HG03097 (cell line): ENCODE data around the gene GPBAR1.
"Not testable (repeated sequence)": the region's sequence is repeated elsewhere in the genome, so short reads cannot be mapped to it uniquely, and the experiment has no call there.

ENCODE experiments used
- ATAC-seq: cut with Tn5 transposase; IDR thresholded peaks from one replicate; pipeline ENCODE4 v1.9.1; 2021; ENCODE audit not compliant: unreplicated experiment, low FRiP score

GPBAR1 gene

DNA sequence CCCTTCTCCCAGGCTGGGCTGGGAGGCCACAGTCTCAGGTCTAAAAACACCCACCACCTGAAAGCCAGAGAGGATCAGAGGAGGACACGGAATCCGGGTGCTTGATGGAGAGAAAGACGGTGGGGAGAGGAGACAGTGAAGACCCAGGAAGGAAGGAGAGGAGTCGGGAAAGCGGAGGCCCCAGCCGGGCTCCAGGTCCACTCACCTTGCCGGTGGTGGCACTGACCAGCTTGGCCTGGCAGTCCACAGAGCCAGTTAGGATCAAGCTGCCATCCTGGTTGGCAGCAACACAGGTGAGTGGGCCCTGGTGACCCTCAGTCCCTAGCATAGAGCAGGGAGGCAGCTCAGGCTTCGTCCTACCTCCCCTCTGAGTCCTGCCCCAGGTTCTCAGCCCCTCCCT is 4.8 kb downstream of the GPBAR1 start:
- ATAC-seq = no peak

DNA sequence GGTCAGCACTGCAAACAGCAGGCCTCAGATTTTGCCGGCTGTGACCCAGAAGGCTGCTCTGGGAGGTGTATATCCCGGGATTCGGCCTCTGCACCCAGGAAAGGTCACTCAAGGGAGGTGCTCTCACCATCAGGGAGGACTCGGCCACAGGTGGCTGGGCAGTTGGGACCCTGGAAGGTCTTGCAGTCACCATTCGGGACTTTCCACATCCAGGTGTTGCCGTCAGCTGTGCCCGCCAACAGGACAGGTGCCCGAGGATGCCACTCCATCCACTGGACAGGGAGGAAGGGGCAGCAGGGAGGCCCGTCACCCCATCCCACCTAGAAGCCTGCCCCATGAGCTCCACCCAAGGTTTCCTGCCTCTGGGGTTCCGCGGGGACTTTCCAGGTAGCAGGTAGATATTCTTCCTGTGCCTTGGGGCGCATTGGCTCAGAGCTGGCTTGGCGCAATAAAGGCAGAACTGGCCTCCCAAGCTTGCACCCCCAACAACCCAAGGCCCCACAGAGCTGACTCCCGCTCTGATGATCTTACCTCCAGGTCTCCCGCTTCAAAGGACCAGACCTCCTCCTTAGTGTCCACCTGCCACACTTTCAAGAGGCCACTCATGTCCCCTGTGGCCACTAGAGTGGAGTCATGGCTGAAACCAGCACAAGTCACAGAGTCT is 5.6 kb downstream of the GPBAR1 start:
- no peak for ATAC-seq

DNA sequence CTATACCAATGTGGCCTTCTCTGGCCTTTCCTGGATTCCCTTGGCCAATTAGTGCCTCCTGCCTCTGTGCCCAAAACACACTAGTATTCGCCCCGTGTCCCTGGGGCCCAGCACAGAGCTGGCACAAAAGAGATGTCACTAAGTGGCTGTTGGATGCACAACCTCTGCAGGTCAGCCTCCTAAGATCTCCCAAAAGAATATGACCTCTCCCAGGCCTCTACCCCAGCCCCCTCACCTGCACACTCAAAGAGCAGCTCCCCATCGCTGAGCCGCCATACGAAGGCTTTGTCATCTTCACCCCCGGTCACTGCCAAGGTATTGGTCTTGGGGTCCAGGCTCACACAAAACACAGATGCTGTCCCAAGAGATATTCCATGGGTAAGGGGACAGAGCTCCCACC is 6.4 kb downstream of the GPBAR1 start:
- no peak for ATAC-seq

DNA sequence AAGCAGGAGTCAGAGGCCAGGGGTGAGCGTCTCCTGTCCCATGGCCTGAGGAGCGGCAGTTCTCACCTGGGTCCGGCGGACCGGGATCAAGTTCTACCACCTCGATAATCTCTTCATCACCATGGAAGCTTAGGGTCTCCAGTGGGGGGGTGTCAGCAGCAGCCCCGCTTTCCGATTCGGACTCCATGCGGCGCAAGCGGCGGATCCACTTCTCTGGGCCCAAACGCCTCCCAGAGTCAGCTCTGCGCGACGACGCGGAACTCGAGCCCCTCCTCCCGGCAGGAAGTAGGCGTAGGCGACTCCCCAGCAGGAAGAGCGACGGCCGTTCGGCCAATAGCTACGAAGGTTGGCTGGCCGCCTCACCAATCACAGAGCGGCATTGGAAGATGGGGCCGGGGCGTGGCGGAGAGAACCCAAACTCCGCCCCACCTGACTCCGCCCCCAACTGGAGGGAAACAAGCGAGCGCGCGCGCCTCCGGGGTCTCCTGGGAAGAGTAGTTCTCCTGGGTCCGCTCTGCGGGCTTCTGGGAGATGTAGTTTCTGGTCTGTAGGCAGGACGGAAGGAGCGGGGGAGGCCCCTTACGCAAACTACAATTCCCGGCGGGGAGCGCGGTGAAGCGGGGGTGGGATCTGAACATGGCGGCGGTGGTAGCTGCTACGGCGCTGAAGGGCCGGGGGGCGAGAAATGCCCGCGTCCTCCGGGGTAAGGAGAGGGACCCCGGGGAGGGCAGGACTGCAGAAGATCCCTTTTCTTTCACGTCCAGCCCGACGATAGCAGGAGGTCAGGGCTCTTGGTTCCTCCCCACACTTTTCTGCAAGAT is 9.3 kb downstream of the GPBAR1 start, which contains the start of the genes AAMP and PNKD:
Gene AAMP (minus strand): TSS at position 238 of the 821 bp plus-strand sequence. CDS start 51 bp downstream, at position 187.
Gene PNKD (plus strand): TSS at position 620 of the 821 bp plus-strand sequence. CDS start 17 bp downstream, at position 637.
- ATAC-seq = peak; percentile 84

DNA sequence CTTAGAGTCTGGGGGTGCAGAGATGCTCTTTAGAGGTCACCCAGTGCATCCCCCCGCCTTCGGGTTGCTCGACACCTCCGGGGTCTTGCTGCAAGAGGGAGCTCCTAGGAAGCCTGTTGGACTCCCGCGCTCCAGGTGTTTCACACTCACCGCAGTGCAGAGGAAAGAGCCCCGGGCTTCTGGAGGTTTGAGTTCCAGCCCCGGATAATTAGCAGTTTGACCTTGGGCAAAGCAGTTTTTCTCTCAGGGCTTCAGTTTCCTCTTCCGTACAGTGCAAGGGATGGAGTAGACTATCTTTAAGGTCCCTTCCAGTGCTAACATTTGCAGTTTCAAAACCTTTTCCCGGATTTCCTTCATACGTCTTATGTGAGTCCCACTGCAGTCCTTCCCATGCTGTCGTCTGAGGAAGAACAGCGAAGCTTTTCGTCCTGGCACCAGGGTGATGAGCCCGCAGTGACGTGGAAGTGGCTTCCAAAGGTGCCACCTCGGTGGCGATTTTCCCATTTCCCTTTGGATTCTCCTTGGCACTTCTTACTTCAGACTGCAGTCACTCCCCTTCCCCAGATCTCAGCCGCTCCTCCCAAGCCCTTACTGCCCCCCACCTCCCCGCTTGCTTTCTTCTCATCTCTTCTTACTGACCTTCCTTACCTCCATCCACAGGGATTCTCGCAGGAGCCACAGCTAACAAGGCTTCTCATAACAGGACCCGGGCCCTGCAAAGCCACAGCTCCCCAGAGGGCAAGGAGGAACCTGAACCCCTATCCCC is 10.1 kb downstream of the GPBAR1 start:
- no peak for ATAC-seq

DNA sequence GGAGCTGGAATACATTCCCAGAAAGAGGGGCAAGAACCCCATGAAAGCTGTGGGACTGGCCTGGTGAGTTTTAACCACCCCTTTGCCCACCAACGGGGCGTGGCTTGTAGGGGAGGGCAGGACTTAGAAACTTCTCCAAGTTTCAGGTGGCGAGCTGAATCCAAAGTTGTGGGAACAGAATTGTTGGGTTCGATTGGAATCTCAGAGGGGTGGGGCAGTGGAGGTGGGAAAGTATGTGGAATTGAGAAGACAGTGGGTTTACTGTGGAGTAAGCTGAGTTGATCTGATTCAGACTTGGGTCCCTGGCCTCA is 10.6 kb downstream of the GPBAR1 start:
- no peak for ATAC-seq

DNA sequence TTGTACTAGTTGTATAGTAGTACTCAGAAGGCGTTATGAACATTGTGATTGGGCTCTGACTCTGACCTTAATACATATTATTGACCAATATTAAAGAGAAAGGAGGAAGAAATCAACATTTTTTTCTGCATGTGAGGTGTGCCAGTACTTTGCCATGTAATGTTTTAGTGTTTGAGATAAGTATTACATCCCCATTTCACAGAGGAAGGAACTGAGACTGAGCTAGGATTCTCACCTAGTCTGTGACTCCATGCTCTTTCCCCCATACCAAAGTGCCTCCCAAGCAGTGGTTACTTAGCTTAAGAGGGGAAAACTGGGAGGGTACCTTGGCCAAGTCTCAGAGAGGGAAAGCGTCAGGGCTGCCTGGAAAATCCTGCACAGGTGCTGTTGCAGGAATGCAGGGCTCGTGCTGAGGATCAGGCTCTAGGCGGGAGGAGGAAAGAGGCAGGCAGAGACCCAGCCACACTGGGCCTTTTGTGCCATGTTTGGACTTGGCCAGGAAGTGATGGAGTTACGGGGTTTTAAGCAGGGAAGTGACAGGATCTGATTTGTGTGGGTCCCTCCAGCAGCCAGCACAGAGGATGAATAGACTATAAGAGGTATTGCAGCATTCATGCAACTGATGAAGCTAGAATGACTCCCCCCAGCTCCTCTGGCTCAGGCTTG is 11.2 kb downstream of the GPBAR1 start:
- ATAC-seq = no peak

DNA sequence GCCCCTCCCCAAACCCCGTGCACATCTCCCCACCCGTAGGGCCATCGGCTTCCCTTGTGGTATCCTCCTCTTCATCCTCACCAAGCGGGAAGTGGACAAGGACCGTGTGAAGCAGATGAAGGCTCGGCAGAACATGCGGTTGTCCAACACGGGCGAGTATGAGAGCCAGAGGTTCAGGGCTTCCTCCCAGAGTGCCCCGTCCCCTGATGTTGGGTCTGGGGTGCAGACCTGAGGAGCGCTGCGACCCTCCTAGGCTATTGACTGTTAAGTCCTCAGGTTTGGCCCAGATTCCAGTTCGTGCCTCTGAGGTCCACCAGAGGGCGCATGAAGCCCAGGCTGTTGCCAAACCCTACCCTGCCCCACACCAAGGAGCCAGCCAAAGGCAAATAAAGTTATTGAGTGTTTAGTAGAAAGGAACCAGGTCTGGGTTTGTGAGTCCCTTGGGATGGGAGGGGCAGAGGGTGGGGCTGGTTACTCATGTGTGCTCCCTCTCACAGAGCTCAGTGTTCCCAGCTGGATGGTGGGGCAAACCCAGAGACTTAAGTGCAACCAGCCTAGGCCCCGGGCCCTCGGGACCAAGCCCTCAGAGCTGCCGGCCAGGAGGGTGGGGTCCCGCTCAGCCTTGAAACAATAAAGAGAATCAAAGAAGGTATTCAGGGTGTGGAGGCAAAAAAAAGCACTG is 11.9 kb downstream of the GPBAR1 start:
- ATAC-seq = peak; percentile 25

DNA sequence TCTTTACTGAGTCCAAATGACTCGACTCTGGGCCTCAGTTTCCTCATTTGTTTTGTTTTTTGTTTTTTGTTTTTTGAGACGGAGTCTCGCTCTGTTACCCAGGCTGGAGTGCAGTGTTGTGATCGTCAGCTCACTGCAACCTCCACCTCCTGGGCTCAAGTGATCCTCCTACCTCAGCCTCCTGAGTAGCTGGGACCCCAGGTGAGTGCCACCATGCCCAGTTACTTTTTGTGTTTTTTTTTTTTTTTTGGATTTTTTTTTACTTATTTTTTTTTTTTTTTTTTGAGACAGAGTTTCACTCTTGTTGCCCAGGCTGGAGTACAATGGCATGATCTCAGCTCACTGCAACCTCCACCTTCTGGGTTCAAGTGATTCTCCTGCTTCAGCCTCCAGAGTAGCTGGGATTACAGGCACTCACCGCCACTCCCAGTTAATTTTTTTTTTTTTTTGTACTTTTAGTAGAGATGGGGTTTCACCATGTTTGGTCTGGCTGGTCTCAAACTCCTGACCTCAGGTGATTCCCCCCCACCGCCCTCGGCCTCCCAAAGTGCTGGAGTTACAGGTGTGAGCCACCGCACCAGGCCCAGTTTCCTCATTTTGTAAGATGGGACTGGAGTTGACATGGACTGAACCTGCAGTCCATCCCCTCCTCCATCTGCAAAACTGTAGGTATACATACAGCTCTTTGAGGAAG is 12.5 kb downstream of the GPBAR1 start:
- ATAC-seq = not testable (repeated sequence)

DNA sequence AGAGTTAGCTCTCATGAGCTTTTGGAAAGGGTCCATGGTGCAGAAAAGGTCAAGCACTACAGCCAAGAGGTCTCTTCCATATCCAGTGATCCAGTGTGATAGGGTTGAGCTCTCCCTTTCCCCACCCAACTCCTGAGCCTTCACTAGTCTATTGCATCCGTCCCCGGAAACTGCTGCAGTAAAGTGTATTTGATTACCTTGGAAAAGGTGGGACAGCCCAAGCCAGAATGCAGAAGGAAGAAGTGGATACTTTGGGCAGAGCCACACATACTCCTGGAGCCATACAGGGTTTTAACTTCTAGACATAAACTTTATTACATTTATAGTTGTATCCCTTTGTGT is 13.1 kb downstream of the GPBAR1 start:
- ATAC-seq = no peak

DNA sequence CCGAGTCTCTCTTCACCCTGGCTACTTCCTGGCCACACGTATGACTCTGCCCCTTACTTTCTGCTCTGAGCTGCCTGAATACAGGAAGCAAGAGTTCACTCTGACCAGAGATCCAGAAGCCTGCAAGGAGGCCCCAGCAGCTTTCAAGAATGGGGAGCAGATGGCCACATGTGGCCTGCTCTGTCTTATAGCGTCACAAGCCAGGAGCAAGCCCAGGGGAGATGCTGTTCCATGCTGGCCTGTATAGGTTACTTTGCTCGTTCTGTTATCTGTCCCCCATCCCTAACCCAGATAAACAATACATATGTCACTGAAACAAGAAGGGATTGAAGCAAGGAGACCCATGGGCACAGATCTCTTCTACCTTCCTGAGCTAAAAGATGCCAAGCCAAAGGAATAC is 13.8 kb downstream of the GPBAR1 start:
- no peak for ATAC-seq

DNA sequence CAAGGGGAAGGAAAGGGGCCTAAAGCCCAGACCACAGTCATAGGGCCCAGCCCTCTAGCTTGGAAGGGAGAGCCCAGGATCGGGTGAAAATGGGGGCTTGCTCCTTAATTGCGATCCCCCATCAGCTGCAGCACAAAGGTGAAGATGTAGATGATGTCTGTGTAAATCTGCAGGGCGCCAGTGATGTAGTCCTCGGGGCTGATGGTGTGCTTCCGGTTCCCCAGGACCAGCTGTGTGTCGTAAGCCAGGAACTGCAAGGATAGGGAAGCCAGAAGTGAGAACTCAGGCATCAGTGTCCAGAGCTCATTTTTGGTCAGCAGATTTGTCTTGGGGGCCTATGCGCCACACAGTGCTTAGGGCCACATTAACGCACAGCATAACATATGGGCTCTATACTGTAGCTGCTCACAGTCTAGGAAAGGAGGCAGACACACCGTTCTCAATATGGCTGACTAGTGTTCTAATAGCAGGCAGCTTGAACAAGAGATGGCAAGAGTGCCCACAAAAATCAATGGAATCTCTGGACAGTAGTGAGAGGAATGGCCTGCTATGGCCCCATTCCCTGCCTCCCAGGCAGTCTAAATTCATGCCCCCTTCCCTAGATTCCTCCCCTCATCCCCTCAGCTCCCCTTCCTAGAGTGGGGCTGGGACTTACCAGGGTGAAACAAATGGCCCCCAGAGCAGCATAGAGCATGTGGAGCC is 14.7 kb downstream of the GPBAR1 start:
- ATAC-seq = no peak

DNA sequence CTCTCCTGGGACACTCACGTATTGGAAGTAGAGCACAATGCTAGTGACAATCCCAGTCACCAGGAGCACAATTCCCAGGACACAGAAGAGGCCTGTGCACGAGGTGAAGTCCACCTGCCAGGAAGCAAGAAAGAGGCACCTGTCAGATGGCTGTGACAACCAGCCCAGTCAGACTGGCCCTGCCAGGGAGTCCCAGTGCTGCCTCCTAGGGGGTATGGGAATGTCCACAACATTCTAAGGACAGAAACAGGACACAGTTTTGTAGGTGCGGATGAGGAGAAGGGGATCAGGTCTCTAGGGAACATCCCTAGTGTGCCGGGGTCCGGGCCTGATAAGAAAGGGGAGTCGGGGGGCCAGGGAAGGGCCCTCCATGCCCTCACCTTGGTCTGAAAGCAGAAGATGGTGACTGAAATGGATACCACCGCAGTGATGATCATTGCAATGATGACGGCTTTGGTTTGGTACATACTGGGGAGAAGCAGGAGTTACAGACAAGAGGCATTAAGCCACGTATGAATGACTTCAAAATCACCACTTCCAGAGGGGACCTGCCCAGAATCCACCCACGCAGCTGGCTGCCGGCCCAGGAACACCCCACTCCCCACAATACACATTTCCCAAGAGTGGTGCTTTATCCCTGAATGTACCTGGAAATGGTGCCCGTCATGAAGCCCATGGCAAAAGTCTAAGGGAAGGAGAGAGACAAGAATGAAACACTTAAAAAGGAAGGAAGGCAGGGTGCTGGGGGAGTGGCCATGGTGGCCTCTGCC is 16.4 kb downstream of the GPBAR1 start:
- no peak for ATAC-seq

DNA sequence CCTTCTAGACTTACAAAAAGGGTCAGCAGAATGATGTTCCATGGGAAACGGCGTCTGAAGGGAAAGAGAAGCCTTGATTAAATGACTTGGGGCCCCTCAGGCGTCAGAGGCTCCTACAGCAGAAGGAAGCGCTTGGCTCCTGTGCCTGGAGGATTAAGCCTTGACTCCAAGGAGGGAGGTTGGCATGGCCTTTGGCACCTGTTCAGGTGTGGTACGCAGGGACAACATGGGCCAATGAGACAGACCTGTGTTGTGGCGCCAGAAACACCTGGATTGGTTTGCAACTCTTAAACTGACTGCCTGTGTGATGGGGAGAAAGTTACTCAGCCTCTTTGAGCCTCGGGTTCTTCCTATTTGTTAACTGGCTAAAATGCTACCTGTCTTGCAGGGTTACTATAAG is 17.1 kb downstream of the GPBAR1 start:
- no peak for ATAC-seq

DNA sequence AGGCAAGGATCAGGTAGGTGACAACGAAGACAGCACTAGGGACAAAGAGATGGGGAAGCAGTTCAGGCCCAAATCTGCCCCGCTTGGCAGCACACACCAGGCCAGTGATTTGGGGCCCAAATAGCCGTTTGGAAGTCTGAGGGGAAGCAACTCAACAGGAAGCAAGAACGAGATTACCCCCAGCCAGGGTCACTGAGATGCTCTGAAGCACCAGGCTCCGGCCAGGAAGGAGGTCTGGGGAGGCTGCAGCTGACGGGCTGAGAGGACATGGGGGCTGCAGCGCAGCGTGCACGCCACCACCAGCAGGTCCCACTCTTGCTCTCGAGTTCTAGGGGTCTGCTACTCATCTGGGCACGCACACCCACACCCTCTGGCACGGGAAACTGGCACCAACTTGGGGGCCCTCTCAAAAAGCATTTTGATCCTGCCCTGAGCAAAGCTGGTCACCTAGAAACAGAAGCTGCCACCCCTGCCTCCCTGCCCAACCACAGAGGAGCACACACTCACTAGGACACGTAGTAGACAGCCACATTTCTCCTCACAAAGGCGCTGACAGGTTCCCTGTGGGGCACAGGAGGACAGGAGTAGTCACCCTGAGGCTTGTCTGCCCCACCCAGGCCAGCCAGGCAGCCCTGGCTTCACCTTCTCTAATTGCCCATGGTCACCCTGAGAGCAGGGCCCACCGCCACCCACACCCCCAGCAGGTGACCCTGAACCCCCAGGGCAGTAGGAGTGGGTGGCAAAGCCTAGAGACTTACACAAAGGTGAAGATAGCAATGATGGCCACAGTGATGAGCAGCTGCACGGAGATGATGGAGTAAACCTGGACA is 17.9 kb downstream of the GPBAR1 start:
- no peak for ATAC-seq

DNA sequence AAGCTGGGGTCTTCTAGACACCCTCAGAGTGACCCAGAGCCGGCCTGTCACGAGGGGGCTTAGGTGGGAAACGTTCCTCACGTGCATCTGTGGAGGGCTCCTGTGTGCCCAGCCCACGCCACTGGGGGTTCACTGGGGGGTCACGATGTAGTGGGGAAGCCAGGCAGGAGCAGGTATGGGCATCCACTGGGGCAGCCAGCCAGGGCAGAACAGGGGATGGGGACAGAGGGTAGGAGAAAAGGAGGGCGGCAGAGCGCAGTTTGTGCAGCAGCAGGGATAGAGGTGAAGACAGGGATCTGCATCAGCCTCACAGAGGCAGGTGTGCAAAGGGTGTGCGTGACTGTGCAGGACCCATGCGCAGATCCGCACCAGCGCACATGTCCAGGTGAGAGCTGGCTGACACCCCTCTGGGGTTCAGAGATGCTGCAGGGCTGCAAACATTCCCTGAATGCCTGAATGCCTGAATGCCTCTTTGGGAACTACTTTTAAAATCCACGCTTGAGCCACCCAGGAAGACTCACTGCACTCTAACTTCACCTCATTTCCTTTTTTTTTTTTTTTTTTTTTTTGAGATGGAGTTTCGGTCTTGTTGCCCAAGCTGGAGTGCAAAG is 19.6 kb downstream of the GPBAR1 start:
- ATAC-seq = no peak

DNA sequence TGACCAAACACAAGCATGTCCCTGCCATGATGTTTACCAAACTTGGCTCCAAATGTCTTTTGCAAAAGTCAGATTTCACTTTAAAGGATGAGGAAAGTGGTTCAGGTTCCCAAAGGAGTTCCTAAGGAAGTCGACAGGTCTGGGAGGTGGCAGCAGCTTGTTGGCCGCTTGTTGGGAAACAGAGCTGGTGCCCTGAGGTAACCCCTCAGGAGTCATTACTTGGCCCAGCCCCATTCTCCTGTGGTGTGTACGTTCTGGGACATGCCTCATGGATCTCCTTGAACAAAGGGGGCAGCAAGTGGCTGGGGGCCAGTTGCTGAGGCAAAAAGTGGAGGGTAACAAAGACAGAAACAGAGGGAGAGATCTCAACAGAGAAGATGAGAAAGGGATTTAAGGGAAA is 20.6 kb downstream of the GPBAR1 start:
- no peak for ATAC-seq
